ENCODE results near the gene ZNF487.

DNA sequence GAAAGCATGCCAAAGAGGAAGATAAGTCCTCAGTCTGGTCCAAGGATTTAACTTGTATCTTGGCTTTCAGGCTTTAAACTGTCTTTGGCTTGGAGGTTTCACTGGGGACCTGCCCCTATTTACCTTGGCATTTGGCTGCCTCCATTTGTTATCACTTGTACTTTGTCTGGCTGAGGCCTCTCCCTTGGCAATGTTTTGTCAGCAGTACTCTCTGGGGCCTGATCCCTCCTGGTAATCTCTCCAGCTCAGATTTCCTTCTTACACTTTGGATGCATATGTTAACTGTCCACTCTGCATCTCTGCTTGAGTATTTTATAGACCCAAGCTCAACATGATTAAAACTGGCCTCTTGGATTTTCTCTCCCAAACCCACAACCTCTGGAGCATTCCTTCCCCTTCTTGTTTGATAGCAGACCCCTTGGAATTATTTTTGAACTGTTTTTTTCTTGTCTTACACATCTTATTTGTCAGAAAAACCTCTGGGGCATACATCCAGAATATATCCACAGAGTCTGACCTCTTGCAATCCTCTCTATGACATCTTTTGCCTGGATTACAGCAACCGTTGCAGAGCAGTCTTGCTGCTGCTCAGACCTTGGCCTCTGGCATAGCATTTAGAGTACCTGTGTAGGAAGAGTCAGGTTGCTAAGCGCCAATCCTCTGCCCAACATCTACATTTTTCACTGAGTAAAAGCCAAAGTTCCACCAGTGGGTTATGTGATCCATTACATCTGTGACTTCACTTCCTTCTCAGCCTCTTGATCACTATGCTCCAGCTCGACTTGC lies 35.2 kb downstream of the ZNF487 start:
- no peak for TF ChIP-seq POLR2A (IDR thresholded peaks at IDR 0.05)
- TF ChIP-seq, protein P1, sequence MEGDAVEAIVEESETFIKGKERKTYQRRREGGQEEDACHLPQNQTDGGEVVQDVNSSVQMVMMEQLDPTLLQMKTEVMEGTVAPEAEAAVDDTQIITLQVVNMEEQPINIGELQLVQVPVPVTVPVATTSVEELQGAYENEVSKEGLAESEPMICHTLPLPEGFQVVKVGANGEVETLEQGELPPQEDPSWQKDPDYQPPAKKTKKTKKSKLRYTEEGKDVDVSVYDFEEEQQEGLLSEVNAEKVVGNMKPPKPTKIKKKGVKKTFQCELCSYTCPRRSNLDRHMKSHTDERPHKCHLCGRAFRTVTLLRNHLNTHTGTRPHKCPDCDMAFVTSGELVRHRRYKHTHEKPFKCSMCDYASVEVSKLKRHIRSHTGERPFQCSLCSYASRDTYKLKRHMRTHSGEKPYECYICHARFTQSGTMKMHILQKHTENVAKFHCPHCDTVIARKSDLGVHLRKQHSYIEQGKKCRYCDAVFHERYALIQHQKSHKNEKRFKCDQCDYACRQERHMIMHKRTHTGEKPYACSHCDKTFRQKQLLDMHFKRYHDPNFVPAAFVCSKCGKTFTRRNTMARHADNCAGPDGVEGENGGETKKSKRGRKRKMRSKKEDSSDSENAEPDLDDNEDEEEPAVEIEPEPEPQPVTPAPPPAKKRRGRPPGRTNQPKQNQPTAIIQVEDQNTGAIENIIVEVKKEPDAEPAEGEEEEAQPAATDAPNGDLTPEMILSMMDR (IDR thresholded peaks at IDR 0.05): no peak

Data from body of pancreas (tissue), 4 donors.